DMS153 (cell line): ENCODE results near the gene SOD3.

Source experiments
- DNase-seq: peaks from one replicate; lab custom pipeline; 2025; lab: John Stamatoyannopoulos, UW

SOD3 gene

DNA sequence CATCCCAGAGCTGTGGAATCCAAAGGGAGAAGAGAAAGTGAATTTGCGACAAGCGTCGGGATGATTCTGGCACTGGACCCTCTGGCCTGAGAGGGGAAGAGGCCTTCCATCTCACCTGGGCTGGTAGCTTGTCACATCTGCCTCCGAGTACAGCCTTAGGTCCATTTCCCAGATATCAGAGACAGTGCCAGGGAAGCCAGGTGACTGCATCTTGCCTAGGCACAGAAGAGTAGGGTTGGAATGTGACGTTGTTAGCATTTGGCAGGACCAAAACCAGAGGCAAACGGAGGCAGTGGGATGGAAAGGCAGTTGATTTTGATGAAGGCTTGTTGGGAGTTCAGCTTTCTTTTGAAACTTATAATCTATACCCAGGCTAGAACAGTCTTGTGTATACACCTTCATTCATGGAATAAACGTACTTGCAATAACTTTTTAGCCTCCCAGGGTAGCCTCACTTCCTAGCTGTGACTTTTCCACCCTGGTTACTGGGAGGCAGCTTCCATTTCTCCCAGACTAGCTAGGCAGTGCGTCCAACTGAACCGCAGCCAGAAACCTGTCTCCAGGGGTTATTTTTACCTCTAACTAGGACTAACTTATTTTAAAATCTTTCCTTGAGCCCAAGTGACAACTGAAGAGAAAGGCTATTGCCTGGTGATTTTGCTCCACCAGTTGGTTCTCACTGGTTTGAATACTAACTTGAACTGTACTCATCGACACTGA is 5.9 kb downstream of the SOD3 start:
- no peak for DNase-seq

DNA sequence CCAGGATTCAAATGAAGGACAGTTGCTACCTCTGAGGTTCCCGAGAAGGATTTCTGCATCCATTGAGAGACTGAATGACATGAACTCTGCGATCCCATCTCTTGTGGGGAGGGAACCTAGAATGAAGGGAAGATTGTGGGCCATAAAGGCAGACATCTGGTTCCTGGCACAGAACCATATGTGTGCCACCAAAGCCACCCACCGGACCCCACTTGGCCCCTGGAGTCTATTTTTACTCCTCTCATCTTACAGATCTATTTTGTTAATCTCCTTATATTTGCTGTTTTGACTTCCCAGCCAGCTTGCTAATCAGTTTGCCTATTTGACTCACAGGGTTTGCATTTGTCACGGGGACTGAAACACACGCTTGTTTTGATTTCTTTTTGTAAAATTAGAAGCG is 7.3 kb downstream of the SOD3 start:
- DNase-seq, result no peak

DNA sequence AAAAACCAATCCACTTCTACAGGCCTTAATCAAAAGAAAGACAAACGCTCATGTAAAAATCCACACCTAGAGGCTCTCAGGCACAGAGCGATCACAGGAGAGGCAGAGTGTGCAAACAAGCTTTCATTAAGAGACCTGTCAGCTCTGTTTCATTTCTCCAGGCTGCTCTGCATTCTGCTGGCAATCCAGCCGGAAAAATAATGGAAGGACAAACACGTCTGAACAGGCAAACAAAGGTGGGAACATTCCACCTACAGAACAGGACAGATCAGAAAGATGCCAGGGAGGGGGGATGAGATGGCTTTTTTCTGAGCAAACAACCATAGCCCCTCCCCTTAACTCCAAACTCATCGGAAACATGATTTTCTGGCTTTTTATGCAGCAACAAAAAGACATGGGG is 9.7 kb downstream of the SOD3 start:
- no peak for DNase-seq

- DNase-seq, result no peak
Measured at GRCh38 chr4:24805566-24805965, 10.2 kb downstream of the SOD3 start.

- DNase-seq, result no peak
Measured at GRCh38 chr4:24806206-24806990, 11.0 kb downstream of the SOD3 start.

DNA sequence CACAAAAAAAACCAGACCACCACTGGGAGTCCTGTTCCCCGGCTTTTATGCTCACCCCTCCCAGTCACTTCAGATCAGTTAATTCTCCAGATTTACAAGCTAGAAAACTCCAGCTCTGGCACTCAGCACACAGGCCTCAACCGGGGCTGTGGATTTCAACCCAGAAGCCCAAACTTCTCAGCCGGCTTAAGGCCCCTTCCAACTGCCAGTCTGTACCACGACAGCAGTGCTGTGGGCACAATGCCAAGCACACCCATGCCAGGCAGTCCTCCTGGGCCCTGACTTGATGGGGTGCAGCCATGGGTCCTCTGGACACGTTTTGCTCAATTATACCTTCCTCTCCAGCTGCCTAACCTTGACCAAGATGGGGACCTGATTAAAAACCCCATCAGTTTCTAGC is 12.2 kb downstream of the SOD3 start:
- no peak for DNase-seq

GRCh38 chr4:24808261-24808660 is 12.9 kb downstream of the SOD3 start:
- no peak for DNase-seq

- DNase-seq, result no peak
Measured at GRCh38 chr4:24808955-24809354, 13.6 kb downstream of the SOD3 start.

DNA sequence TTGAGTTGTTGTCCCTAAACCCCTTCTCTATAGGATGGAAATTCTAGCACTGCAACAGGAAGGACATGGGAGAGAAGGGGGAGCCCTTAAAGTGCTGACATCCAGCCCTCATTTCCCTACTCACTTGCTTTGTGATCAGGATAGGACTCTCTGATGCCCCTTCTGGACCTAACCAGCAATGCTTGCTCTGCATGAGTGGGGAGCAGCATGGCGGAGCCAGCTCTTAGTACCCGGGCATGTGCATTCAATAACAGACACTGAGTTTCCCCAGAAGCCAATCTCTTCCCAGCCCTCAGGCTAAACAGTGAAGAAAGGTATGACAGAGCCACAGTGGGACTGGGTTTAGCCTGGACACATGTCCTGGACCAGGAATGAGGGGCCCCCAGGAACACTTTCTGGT is 14.0 kb downstream of the SOD3 start:
- DNase-seq, result no peak

DNA sequence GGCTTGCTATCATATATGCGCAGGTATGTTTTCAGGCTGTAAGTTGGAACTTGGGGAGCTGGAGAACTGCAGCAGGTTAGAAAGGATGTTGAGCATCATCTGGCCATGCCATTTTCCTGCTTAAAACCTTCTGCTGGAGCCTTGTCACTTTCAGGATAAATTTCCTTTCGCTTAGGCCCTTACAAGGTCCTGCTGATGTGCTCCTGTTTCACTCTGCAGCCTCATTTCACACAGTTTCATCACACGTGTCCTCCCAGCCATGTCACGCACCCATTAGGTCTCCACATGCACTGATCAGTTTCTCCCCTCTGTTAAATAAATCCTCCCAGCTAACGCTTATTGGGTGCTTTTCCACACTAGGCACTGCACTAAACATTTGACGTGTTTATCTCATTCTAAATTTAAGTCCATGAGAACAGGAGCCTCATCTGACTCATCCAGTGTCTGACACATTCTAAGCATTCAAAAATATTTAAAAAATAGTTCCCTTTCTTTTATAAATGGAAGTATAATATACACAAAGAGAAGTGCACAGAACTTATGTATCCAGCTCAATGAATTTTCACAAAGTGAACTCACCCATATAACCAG is 14.5 kb downstream of the SOD3 start:
- DNase-seq, result no peak

DNA sequence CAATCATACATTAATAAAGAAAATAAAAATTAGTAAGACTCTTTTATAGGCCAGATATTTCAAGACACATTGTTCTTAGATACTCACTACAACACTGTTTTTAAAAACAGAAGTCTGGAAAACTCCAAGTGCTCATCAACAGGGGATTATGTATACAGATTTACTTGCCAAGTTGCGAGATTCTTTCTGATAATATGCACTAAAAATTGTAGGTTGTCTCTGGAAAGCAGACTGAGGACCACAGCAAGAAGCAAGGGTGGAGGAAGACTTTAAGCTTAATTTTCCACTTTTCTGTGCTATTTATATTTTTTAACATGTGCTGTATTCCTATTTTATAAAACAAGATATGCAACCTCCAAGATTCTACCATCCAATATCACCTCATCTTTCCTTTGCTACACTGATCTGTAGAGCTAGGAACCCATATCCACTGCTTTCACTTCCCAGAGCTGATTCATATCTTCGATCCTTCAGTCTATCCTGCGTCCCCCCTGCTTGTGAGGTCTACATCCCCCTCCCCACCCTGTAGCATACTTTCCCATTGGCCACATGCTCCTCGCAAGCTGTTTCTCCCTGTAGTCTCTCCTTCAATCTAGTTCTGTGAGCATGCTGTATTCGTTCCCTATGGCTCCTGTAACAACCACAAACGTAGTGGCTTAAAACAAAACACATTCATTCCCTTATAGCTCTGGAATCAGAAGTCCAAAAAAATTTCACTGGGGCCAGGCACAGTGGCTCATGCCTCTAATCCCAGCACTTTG is 15.7 kb downstream of the SOD3 start:
- no peak for DNase-seq

DNA sequence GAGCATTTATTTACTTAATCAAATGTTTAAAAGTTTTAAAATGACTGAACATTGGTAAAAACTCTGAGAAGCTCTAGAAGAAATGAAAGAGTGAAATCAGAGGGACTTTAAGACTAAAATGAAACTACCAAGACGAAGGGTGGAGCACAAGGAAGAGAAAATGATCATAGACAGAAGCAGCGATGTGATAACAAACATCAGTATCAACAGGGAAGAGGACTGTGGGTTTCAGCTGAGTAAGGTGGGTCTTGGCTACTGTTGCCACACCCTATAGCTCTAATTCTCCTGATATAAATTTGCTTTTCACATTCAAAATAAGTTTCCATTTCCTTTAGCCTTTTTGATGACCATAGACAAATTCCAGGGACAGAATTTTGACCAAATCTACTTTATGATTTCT is 18.4 kb downstream of the SOD3 start:
- no peak for DNase-seq

GRCh38 chr4:24816797-24817196 is 21.4 kb downstream of the SOD3 start:
- no peak for DNase-seq

DNA sequence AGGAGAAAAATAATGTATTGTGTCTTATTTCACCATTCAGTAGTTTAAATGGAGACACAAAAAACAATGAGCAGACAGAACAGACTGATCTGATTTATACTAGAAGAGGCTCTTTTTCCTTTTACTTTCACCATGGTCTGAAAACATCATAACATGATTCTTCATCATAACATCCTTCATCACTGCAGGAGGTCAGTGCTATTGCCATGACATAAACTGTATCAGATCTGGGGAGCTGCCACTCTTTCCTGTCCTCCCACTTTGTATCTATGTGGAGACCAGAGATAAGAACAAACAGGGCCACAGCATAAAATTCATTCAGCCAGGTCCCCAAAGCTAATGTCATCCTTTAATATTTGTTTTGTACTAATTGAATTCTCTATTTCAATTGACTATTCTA is 25.2 kb downstream of the SOD3 start:
- DNase-seq, result no peak

GRCh38 chr4:24824720-24825119 is 29.3 kb downstream of the SOD3 start:
- no peak for DNase-seq

DNA sequence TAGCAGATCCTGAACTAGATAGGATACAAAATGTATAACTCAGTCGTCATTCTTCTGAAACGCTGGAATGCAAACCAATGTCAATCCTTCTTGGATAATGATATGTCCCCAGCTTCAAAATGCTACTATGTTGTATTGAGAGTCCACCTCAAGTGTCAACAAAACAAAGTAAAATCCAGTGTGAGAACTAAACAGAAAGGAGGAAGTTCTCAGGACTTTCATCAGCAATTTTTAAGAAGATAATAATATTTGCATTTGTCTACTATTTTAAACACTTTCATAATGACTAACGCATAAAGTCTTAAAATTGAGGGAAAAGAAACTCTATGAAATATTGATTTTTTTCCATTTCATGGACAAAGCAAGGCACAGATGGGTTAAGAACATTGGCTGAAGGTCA is 36.3 kb downstream of the SOD3 start:
- DNase-seq, result no peak

- DNase-seq, result no peak
Measured at GRCh38 chr4:24835696-24836095, 40.3 kb downstream of the SOD3 start.

DNA sequence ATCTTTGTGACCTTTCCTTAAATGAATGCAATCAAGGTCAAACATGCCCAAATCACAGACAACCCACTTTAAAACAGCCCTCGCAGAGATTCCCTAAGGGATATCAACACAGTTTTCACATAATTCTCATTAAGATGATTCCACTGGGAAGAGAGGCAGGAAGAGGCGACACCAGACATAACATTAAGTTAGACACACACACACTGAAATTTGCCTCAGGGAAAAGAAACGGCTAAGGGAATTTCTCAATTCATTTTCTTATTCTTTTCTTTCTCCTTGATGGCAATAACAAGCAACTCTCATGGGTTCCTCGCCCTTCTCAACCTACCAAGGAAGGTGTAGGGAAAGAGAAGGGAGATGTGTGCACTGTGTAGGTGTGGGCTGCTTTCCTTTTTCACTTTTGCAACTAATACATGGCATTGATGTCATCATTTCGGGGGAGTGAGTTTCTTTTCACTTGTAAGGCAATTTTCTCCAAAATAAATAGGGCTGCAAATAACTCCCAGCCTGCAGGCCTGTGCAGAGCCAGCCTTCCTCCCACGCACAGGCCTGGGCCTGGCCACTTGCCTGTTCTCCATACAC is 41.4 kb downstream of the SOD3 start:
- DNase-seq, result no peak

DNA sequence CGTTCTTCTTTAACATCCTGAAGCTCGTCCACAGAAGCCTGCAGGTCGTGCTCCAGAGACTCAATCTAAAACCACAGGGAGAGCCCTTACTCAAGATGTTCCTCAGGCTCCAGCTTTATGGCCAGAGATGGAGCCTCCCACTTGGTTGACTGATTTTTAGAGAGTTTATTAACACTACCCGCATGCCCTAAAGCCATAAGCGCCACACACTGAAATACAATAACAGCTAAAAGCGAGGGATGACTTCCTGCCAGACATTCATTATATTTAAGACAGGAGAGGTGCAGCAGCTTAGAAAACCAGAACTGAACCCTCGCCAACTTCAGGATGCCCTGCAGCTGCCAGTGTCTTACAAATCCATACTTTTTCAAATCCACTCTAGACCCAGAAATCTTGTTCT is 42.0 kb downstream of the SOD3 start:
- no peak for DNase-seq

DNA sequence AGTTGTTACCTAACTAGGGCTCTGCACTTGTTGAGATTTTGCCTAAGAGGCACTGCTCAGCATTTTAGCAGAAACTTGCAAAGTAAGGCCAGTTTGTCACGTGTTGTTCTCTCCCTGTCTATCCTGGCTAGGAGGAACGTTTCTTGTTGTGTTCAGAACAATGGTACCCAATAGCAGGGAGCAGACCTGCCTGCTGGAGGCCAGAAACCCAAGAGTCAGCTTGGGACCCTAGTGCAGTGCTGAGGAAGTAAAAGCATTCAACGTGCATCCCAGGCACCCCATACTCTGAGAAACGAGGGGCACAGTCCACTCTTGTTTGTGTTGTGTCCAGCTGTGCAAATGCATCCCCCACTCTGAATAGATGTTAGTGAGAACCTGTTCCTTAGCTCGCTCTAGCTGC is 42.4 kb downstream of the SOD3 start:
- DNase-seq, result no peak

GRCh38 chr4:24840362-24840761 is 45.0 kb downstream of the SOD3 start:
- DNase-seq, result no peak

DNA sequence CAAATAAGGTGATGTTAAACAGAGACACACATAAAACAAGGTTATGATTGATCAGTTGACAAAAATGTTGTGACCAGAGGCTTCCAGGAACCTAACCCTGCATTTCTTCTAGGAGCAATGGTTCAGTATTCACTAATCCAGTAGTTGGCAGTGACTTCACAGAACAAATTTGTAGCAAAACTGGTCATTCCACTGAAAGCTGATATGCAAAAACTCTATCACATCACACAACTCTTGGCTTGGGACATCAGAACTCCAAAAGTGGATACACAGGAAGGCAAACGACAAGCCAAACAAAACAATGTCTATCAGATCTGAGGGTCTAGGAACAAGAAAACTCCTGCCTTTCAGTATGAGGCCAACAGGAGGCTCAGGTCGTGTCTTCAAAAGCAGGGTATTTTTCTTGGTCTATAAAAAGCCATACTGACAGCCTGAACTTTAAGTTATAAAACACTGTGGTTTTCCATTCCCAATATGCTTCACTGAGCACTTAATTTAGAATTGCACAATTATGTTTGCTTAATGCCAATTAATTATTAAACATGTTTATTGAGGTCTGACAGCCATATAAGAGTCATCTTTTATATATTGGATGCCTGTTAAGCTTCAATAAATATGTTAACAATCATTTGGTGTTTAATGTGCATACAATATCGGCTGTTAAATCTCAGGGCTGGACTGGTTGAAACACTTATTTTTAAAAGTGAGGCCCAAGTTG is 45.6 kb downstream of the SOD3 start:
- DNase-seq, result no peak
